ENCODE data around the gene GRM5.

Gene GRM5

GRCh38 chr11:88520391-88520790 lies 545.4 kb downstream of the GRM5 start:
- no peak overlapping the region for H3K27ac ChIP-seq (ENCODE audit: low read length)

GRCh38 chr11:88515002-88515401 lies 550.8 kb downstream of the GRM5 start:
- no peak overlapping the region for H3K4me2 ChIP-seq (ENCODE audit: low read length)
- no peak overlapping the region for H2AFZ ChIP-seq (ENCODE audit: low read depth, low read length)
- no peaks in the 10 kb centered on the region for H3K27me3 ChIP-seq (ENCODE audit: low read depth, low read length)
- H3K9ac ChIP-seq (ENCODE audit: low read length): no peak overlapping the region
- H3K79me2 ChIP-seq (ENCODE audit: low read length): no peaks in the 10 kb centered on the region
- no peak for TF ChIP-seq CTCF (IDR thresholded peaks at IDR 0.05; ENCODE audit: low read depth, low read length)
- TF ChIP-seq EZH2phosphoT487 (IDR thresholded peaks at IDR 0.05; ENCODE audit: low read depth): no peak
- H4K20me1 ChIP-seq (ENCODE audit: insufficient read depth, low read length): no peaks in the 10 kb centered on the region
- no peaks in the 10 kb centered on the region for H3K36me3 ChIP-seq (replicated peaks; ENCODE audit: low read depth, low read length)
- H3K4me3 ChIP-seq (ENCODE audit: low read length): no peak overlapping the region
- no peaks in the 10 kb centered on the region for H3K4me1 ChIP-seq (ENCODE audit: low read length)
- no peak overlapping the region for H3K27ac ChIP-seq (ENCODE audit: low read length)
- H3K9me3 ChIP-seq (ENCODE audit: insufficient read depth, low read length): no peaks in the 10 kb centered on the region

More at GRCh38 chr11:88520391-88520790, 545.4 kb downstream of the GRM5 start:
- no peaks in the 10 kb centered on the region for H4K20me1 ChIP-seq (ENCODE audit: insufficient read depth, low read length)
- H3K9me3 ChIP-seq (ENCODE audit: insufficient read depth, low read length): no peaks in the 10 kb centered on the region
- no peak overlapping the region for H2AFZ ChIP-seq (ENCODE audit: low read depth, low read length)
- no peak overlapping the region for H3K4me2 ChIP-seq (ENCODE audit: low read length)
- no peaks in the 10 kb centered on the region for H3K4me1 ChIP-seq (ENCODE audit: low read length)
- H3K9ac ChIP-seq (ENCODE audit: low read length): no peak overlapping the region
- no peaks in the 10 kb centered on the region for H3K27me3 ChIP-seq (ENCODE audit: low read depth, low read length)
- H3K4me3 ChIP-seq (ENCODE audit: low read length): no peak overlapping the region
- H3K79me2 ChIP-seq (ENCODE audit: low read length): no peaks in the 10 kb centered on the region
- H3K36me3 ChIP-seq (replicated peaks; ENCODE audit: low read depth, low read length): no peaks in the 10 kb centered on the region
- no peak for TF ChIP-seq CTCF (IDR thresholded peaks at IDR 0.05; ENCODE audit: low read depth, low read length)

GRCh38 chr11:88511006-88511405 lies 554.8 kb downstream of the GRM5 start:
- Histone ChIP-seq H3K4me1 (ENCODE audit: low read length) (no peaks in the 10 kb centered on the region), H3K27me3 (ENCODE audit: low read depth, low read length) (no peaks in the 10 kb centered on the region), H3K9me3 (ENCODE audit: insufficient read depth, low read length) (no peaks in the 10 kb centered on the region), H3K4me2 (ENCODE audit: low read length) (no peak overlapping the region), H3K4me3 (ENCODE audit: low read length) (no peak overlapping the region), H2AFZ (ENCODE audit: low read depth, low read length) (no peak overlapping the region), H3K27ac (ENCODE audit: low read length) (no peak overlapping the region), H3K36me3 (replicated peaks; ENCODE audit: low read depth, low read length) (no peaks in the 10 kb centered on the region), H3K79me2 (ENCODE audit: low read length) (no peaks in the 10 kb centered on the region), H3K9ac (ENCODE audit: low read length) (no peak overlapping the region), H4K20me1 (ENCODE audit: insufficient read depth, low read length) (no peaks in the 10 kb centered on the region)
- no peak for TF ChIP-seq EZH2phosphoT487 (IDR thresholded peaks at IDR 0.05; ENCODE audit: low read depth)
- TF ChIP-seq CTCF (IDR thresholded peaks at IDR 0.05; ENCODE audit: low read depth, low read length): no peak

- H3K79me2 ChIP-seq (ENCODE audit: low read length): no peaks in the 10 kb centered on the region
Observed at GRCh38 chr11:88508759-88509581, 556.8 kb downstream of the GRM5 start.

More at GRCh38 chr11:88508759-88509581, 556.8 kb downstream of the GRM5 start:
- Histone ChIP-seq H4K20me1 (ENCODE audit: insufficient read depth, low read length) (no peaks in the 10 kb centered on the region), H3K27me3 (ENCODE audit: low read depth, low read length) (no peaks in the 10 kb centered on the region), H2AFZ (ENCODE audit: low read depth, low read length) (no peak overlapping the region), H3K4me2 (ENCODE audit: low read length) (no peak overlapping the region), H3K4me1 (ENCODE audit: low read length) (no peaks in the 10 kb centered on the region), H3K27ac (ENCODE audit: low read length) (no peak overlapping the region), H3K9ac (ENCODE audit: low read length) (no peak overlapping the region), H3K36me3 (replicated peaks; ENCODE audit: low read depth, low read length) (no peaks in the 10 kb centered on the region), H3K9me3 (ENCODE audit: insufficient read depth, low read length) (no peaks in the 10 kb centered on the region), H3K4me3 (ENCODE audit: low read length) (no peak overlapping the region)
- no peak for TF ChIP-seq EZH2phosphoT487 (IDR thresholded peaks at IDR 0.05; ENCODE audit: low read depth)
- no peak for TF ChIP-seq CTCF (IDR thresholded peaks at IDR 0.05; ENCODE audit: low read depth, low read length)
